CD4-positive, alpha-beta T cell treated with Interleukin-15 for 4 hours (primary cell): ENCODE data around the gene GAB4.

Experiments used
- DNase-seq: peaks from one replicate; pipeline ENCODE4 v3.0.0-alpha.2; 2020; ENCODE audit warnings: low spot score

GAB4 gene

GRCh38 chr22:16914006-16914405, 94.0 kb downstream of the GAB4 start:
- DNase-seq, result no peak

- DNase-seq, result no peak
Measured at GRCh38 chr22:16912281-16912680, 95.7 kb downstream of the GAB4 start.
